Lower lobe of right lung (tissue), 2 donors: ENCODE results near the gene CUEDC1. TPM values are rescaled to one million over a fixed set of nuclear protein-coding genes. Genes with fewer than 3 reads are reported as not detected.
A peak's percentile ranks its signal among the peaks of the same experiment; 100 is the strongest.

Experiments
- ATAC-seq, 2 donors: fragments of 200-7000 bp; cut with Tn5 transposase; one replicate each; pipeline ENCODE4 v1.9.1; 2020 to 2022; ENCODE audit warnings: mild to moderate bottlenecking in 2 of 2, moderate library complexity in 2 of 2
- DNase-seq: peaks from one replicate; pipeline ENCODE4 v3.0.0-alpha.2; 2020
- H3K27ac ChIP-seq: fragments of 200-600 bp; one replicate; pipeline ENCODE4 v1.8.0; 2022
- H3K27me3 ChIP-seq: fragments of 200-600 bp; one replicate; pipeline ENCODE4 v1.8.0; 2022; ENCODE audit warnings: low read depth
- H3K36me3 ChIP-seq: fragments of 200-600 bp; one replicate; pipeline ENCODE4 v1.8.0; 2022; ENCODE audit warnings: mild to moderate bottlenecking
- H3K4me1 ChIP-seq: fragments of 200-600 bp; one replicate; pipeline ENCODE4 v1.8.0; 2022
- H3K4me3 ChIP-seq: fragments of 200-600 bp; one replicate; pipeline ENCODE4 v1.8.0; 2022; ENCODE audit warnings: mild to moderate bottlenecking
- H3K9me3 ChIP-seq: fragments of 200-600 bp; one replicate; pipeline ENCODE4 v1.8.0; 2022
- intact Hi-C: fragments of 100-400 bp; cut with DNase I; formaldehyde crosslinking; loops from one replicate; pipeline ENCODE4 v1.11.0; 2022
- total RNA-seq: library from RNA; stranded (reverse); fragmentation: NEBNext Ultra II Directional; extraction: Animal tissue kit (Norgen Biotek cat#: 25700); gene quantifications from one replicate; pipeline ENCODE4 v1.2.1, GENCODE V29; 2021
- TF ChIP-seq, protein P1 (sequence below): fragments of 200-600 bp; IDR thresholded peaks from one replicate; pipeline ENCODE4 v1.8.0; 2022; ENCODE audit warnings: antibody characterized with exemption, mild to moderate bottlenecking
- donor health status: DM: no; HTN: yes; CAD: no; lungs with severe emphysema.

The CUEDC1 gene
- total RNA-seq, 1 donor from 2014 or later, result 42.8 TPM

DNA sequence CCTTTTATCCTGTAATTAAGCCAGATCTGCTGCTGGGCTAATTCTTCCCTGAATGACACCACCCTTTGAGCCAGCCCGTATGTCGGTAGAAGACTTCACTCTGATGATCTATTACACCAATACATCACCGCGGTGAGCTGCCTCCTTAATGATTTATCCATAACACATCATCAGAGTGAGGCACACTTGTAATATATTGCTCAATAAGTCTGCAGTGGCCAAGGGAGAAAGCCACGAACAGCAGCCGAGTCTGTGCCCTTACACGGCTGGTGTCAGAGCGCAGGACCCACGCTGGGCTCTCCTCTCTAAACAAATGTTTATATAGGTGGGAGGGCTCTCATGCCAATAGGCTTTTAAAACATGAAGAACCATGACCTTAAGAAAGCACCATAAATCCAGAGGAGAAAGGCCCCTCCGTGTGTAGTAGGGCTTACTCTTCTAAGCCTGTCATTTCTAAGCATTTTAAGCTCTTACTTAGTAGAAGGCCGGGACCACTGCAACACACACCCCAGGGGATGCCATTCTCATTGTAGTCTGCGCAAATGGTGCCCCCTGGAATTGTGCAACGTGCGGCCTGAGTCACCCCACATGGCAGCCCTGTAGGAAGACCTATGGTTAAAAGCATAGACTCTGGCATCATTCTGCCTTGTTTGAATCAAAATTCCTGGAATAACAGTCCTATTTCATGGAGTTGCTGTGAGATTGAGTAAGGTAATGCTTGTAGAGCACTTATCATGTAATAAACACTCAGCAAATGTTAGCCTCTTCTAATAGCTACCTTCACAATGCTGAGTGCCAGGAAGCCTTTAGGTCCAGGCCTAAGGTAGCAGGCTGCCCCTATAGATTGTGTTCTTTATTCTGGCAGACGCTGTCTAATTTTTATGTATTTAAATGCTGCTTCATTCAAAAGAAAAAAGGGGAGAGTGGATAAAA lies 131.5 kb downstream of the CUEDC1 start:
- intact Hi-C loops, result no loop called here
- peak; percentile 53 to 77 for ATAC-seq

DNA sequence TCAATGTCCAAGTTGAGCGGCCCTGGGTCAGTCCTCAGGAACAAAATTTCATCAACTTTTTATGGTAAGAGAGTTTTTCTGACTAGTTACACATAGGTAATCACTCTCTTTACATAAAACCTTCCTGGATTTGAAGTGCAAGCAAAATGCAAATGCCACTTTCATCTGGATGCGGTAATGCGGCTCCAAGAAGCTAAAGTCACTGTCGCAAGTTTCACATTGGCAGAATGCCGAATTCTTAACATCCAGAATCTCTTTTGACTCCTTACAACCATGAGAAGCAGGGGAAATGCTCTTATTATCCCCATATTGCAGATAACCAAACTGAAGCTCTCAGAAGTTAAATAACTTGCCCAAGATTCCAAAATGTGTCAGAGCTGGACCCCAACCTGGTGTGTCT lies 135.3 kb downstream of the CUEDC1 start:
- TF ChIP-seq, protein P1, sequence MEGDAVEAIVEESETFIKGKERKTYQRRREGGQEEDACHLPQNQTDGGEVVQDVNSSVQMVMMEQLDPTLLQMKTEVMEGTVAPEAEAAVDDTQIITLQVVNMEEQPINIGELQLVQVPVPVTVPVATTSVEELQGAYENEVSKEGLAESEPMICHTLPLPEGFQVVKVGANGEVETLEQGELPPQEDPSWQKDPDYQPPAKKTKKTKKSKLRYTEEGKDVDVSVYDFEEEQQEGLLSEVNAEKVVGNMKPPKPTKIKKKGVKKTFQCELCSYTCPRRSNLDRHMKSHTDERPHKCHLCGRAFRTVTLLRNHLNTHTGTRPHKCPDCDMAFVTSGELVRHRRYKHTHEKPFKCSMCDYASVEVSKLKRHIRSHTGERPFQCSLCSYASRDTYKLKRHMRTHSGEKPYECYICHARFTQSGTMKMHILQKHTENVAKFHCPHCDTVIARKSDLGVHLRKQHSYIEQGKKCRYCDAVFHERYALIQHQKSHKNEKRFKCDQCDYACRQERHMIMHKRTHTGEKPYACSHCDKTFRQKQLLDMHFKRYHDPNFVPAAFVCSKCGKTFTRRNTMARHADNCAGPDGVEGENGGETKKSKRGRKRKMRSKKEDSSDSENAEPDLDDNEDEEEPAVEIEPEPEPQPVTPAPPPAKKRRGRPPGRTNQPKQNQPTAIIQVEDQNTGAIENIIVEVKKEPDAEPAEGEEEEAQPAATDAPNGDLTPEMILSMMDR, result no peak
- intact Hi-C loops, result no loop called here
- Histone ChIP-seq H3K4me3 (no peak overlapping the region), H3K27me3 (no peaks in the 10 kb centered on the region), H3K36me3 (no peaks in the 10 kb centered on the region), H3K4me1 (no peaks in the 10 kb centered on the region), H3K9me3 (no peaks in the 10 kb centered on the region), H3K27ac (no peak overlapping the region)
- no peak for ATAC-seq
- DNase-seq, result no peak

More for the DNA sequence above, 131.5 kb downstream of the CUEDC1 start:
- H3K4me1 ChIP-seq, result no peaks in the 10 kb centered on the region
- no peaks in the 10 kb centered on the region for H3K36me3 ChIP-seq
- H3K4me3 ChIP-seq, result no peak overlapping the region
- TF ChIP-seq, protein P1, result no peak
- no peak for DNase-seq
- H3K27me3 ChIP-seq, result no peaks in the 10 kb centered on the region
- H3K9me3 ChIP-seq, result no peaks in the 10 kb centered on the region
- H3K27ac ChIP-seq, result no peak overlapping the region

DNA sequence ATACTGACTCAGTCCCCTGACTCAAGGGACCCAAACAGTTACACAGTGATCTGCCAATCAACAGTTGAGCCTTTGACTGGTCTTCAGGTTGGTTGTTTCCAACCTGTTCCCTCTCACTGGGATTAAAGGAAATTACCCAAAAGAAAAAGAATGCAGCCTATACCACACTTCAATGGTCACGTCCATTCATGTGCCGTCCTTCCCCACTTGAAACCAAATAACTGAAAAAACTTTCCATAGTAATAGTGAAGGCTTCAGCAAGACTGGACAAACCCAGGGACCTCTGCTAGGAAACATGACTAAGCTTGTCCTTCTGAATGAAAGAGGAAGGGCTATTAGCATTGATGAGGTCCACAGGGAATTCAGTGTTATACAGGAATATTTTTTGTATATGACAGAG lies 135.9 kb downstream of the CUEDC1 start:
- no peaks in the 10 kb centered on the region for H3K36me3 ChIP-seq
- no peaks in the 10 kb centered on the region for H3K4me1 ChIP-seq
- no peak for DNase-seq
- no peaks in the 10 kb centered on the region for H3K9me3 ChIP-seq
- H3K27me3 ChIP-seq, result no peaks in the 10 kb centered on the region
- TF ChIP-seq, protein P1, result no peak
- intact Hi-C loops, result no loop called here
- no peak overlapping the region for H3K27ac ChIP-seq
- no peak for ATAC-seq
- no peak overlapping the region for H3K4me3 ChIP-seq

DNA sequence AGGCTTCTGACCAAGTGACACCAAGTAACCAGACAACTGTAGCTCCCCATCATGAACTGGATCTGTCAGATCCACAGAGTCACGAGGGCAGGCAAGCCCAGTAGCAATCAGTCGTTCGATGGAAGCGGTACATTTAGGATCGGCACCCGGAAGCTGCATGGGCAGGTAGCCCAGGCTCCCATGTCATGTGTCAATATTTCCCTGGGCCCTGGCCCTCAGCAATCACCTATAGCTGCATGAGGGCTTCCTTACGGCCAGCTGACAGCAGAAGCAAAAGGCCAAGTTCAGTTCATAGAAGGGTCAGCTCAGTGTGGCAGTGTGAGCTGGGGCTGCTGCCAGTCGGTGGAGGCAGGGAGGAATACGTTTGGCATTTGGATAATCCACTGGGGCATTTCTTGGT lies 137.1 kb downstream of the CUEDC1 start:
- DNase-seq, result no peak
- Histone ChIP-seq H3K27me3 (no peaks in the 10 kb centered on the region), H3K9me3 (no peaks in the 10 kb centered on the region), H3K4me1 (no peaks in the 10 kb centered on the region), H3K36me3 (no peaks in the 10 kb centered on the region), H3K4me3 (no peak overlapping the region), H3K27ac (no peak overlapping the region)
- TF ChIP-seq, protein P1, result no peak
- no peak for ATAC-seq
- intact Hi-C loops, result no loop called here

DNA sequence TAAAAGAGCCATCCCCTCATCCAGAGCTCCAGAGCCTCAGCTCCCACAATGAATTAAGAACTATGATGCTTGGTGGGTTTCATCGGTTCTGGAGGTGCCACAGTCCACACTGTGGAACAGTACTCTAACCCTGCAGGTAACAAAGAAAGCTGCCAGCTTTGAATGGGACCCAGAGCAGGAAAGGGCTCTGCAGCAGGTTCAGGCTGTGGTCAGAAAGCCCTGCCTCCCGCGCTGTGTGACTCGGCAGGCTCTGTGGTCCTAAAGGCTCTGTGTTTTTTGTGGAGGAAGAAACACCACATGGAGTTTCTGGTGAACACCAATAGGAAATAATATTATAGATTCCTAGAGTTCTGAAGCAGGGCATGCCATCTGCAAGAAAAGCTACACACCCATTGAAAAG lies 137.9 kb downstream of the CUEDC1 start:
- TF ChIP-seq, protein P1, result no peak
- DNase-seq (no peak), ATAC-seq (no peak)
- Histone ChIP-seq H3K9me3 (no peaks in the 10 kb centered on the region), H3K36me3 (no peaks in the 10 kb centered on the region), H3K27ac (no peak overlapping the region), H3K4me3 (no peak overlapping the region), H3K4me1 (no peaks in the 10 kb centered on the region), H3K27me3 (no peaks in the 10 kb centered on the region)
- intact Hi-C loops, result no loop called here
